CD4-positive, alpha-beta T cell treated with Interleukin-15 for 4 hours (primary cell): ENCODE measurements around the gene ZG16.
"Not testable (repeated sequence)": the region's sequence is repeated elsewhere in the genome, so short reads cannot be mapped to it uniquely, and the experiment has no call there.

Experiments
- DNase-seq: peaks from one replicate; pipeline ENCODE4 v3.0.0-alpha.2; 2020; ENCODE audit warnings: low spot score

Gene ZG16

DNA sequence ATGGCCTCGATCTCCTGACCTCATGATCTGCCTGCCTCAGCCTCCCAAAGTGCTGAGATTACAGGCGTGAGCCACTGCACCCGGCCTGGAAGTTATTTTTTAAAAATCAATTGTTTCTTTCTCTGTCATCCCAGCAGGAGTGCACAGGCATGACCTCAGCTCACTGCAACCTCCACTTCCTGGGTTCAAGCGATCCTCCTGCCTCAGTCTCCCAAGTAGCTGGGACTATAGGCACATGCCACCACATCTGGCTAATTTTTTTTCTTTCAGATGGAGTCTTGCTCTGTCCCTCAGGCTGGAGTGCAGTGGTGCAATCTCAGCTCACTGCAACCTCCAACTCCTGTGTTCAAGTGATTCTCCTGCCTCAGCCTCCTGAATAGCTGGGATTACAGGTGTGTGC, 9.1 kb downstream of the ZG16 start:
- DNase-seq: not testable (repeated sequence)

DNA sequence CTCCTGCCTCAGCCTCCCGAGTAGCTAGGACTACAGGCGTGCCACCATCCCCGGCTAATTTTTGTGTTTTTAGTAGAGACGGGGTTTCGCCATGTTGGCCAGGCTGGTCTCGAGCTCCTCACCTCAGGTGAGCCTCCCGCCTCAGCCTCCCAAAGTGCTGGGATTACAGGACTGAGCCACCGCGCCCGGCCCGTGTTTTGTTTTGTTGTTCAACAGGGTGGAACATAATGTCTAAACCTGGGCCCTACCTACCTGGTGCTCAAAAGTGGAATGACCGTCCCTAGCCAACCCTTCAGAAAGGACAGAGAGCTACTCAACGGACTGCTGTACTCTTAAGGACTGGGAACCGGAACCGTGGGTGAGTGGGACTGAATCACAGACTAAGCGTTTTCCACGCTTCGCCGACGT, 11.7 kb downstream of the ZG16 start:
- no peak for DNase-seq

GRCh38 chr16:29790183-29790948, 12.3 kb downstream of the ZG16 start, which contains the start of gene KIF22:
Gene KIF22, plus strand, starts transcription at chr16:29790751. Its CDS starts 9 bp downstream, at chr16:29790760.
- DNase-seq: peak; percentile 100

GRCh38 chr16:29790949-29791844, 13.1 kb downstream of the ZG16 start:
- peak; percentile 10 for DNase-seq

DNA sequence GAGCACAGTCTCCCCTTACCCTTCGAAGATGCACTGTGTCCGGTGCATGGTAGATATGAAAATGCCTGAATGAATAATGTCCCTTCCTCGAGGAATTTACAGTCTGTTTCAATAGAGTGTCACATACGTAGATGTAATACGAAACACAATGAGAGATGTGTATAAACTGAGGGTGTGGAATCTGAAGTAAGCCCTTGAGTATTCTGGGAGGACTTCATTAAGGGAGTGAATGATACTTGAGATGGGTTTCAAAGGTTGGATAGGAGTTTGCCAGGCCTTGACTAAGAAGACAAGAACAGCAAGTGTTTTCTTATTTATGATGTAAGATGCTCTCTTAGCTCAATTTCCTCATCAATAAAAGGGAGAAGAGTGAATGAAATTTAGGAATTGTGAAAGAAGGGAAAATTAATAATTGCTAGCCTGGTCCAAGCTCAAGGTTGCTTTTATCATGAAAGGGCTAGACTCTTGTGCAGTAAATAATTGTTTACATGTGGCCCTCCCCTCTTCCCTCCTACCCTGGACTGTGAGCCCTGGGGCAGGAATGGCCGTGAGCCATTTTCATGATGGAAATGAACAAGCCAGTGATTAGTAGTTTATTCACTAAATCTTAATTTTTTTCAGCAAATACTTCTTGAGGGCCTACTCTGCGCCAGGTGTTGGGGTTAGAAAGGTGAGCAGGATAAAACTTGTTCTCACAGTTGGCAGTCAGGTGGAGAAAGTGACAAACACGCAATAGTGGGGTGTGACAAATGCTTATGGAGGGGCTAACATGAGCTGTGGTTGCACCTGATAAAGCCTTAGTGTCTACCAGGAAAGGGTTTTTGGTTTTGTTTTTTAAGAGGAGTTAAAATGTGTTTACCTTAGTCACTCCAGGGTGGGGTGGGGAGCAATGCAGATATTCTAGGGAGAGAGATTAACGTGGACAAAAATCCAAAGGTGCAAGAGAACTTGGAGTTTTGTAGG, 14.1 kb downstream of the ZG16 start:
- DNase-seq: peak; percentile 26

DNA sequence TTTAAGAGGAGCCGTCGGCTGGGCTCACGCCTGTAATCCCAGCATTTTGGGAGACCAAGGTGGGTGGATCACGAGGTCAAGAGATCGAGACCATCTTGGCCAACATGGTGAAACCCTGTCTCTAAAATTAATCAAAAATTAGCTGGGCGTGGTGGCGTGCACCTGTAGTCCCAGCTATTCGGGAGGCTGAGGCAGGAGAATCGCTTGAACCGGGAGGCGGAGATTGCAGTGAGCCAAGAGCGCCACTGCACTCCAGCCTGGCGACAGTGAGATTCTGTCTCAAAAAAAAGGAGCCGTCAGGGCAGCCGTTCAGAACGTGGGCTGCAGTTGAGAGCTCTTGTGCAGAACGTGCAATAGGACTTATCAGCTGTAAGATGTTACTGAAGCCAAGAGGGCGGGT, 15.1 kb downstream of the ZG16 start:
- DNase-seq: not testable (repeated sequence)

- no peak for DNase-seq
These were observed 16.2 kb downstream of the ZG16 start for GRCh38 chr16:29794231-29794710.

DNA sequence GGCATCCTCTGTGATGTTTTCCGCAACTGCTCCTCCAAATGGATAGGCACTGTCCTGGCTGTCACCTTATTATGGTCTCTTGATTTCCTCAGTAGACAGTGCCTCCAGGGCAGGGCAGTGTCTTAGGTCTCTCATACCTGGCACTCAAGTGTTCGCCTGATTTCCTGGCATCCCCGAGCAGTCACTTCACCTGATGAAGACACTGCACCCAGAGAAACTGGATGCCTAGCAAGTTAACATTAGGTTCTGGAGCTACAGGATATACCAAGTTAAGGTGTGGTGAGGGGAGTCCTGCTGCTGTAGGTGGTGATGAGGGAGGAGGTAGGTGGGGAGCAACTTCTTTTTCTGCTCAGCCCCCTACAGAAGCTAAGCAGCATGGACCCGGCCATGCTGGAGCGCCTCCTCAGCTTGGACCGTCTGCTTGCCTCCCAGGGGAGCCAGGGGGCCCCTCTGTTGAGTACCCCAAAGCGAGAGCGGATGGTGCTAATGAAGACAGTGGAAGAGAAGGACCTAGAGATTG, 24.4 kb downstream of the ZG16 start:
- no peak for DNase-seq

DNA sequence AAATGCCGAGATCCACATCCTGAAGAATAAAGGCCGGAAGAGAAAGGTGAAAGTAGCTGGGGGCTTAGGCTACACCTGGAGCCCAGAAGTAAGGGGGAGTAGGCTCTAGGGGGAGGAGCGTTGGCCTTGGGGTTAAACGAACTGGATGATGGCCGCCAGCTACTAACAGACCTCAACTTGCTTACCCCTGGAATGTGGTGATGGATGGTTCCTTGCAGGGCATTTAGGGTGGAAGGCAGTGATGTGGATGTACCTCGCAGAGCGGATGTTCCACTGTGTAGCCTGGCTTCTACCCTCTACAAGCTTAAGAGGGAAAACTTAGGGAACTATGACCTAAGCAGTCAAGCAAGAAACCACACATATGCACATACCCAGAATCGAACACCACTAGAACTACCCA, 26.0 kb downstream of the ZG16 start:
- no peak for DNase-seq

DNA sequence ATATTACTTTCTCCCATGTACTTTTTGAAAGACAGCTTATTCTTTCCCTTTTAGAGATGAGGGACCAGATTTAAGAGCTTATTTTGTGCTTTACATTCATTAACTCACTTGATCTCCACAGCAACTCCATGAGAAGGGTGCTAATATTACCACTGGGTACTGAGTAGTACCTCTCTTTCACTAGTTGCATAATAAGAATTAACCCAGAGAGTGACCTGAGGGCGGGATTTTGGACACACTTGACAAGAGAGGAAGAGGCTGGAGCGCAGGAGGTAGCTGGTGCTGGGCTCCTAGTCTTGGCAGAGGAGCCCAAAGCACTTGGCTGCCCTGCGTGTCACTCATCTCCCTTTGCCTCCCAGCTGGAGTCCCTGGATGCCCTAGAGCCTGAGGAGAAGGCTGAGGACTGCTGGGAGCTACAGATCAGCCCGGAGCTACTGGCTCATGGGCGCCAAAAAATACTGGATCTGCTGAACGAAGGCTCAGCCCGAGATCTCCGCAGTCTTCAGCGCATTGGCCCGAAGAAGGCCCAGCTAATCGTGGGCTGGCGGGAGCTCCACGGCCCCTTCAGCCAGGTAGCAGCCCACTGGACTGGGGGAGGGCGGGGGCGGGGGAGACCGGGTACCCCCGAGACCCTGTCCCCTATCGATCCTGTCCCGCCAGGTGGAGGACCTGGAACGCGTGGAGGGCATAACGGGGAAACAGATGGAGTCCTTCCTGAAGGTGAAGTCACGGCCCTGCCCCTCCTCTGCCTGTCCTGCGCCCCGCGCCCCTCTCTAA, 26.6 kb downstream of the ZG16 start:
- no peak for DNase-seq

- peak; percentile 98 for DNase-seq
These were observed 27.4 kb downstream of the ZG16 start for GRCh38 chr16:29805232-29806098.

- DNase-seq: no peak
These were observed 28.1 kb downstream of the ZG16 start, which contains the start of gene MAZ for GRCh38 chr16:29806099-29806579. Gene MAZ, plus strand, starts transcription at chr16:29806529. Its CDS starts 173 bp downstream, at chr16:29806702.

DNA sequence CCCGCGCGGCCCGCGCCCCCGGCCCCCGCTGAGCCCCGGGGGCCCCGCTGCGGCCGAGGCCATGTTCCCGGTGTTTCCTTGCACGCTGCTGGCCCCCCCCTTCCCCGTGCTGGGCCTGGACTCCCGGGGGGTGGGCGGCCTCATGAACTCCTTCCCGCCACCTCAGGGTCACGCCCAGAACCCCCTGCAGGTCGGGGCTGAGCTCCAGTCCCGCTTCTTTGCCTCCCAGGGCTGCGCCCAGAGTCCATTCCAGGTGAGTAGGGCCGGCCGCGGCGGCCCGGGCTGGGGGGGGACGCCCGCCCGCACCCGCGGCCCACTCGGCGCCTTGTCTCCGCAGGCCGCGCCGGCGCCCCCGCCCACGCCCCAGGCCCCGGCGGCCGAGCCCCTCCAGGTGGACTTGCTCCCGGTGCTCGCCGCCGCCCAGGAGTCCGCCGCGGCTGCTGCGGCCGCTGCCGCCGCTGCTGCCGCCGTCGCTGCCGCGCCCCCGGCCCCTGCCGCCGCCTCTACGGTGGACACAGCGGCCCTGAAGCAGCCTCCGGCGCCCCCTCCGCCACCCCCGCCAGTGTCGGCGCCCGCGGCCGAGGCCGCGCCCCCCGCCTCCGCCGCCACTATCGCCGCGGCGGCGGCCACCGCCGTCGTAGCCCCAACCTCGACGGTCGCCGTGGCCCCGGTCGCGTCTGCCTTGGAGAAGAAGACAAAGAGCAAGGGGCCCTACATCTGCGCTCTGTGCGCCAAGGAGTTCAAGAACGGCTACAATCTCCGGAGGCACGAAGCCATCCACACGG, 28.8 kb downstream of the ZG16 start:
- DNase-seq: no peak

DNA sequence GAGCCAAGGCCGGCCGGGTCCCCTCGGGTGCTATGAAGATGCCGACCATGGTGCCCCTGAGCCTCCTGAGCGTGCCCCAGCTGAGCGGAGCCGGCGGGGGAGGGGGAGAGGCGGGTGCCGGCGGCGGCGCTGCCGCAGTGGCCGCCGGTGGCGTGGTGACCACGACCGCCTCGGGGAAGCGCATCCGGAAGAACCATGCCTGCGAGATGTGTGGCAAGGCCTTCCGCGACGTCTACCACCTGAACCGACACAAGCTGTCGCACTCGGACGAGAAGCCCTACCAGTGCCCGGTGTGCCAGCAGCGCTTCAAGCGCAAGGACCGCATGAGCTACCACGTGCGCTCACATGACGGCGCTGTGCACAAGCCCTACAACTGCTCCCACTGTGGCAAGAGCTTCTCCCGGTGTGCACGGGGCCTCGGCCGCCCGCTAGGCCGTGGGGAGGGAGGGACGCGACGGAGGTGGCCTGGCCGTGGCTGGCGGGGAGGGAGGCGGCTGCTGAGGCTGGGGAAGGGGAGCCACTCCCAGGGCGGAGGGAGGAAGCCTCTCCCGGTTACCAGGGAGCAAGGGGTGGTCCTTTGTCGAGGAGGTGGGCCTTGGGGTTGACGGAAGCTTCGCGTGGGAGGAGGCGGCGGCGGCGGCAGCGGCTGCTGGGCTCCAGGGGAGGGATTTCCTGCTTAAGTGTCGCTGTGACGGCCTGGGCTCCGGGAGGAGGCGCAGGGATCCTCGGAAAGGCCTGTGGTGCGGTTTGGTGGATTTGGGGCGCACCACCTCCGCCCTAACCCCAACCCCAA, 29.6 kb downstream of the ZG16 start:
- peak; percentile 90 for DNase-seq

DNA sequence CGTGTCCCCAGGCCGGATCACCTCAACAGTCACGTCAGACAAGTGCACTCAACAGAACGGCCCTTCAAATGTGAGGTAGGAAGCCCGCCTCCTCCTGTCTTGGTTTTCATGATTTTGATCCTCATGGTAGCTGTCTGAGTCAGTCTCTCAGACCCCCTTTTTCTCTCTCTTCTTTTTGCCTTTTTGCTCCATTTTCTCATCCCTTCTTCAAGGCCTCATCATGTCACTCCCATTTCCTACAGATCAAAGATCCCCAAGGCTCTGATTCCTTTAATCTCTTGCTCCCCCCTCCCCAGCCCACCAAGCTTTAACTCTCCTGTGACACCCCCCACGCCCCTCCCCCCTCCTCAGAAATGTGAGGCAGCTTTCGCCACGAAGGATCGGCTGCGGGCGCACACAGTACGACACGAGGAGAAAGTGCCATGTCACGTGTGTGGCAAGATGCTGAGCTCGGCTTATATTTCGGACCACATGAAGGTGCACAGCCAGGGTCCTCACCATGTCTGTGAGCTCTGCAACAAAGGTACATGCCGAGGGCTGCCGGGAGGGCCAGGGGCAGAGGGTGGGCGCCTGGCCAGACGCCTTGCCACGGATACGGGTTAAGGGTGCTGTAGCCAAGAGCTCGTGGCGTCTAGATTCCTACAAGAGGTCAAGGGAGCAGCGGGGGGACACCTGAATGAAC, 30.3 kb downstream of the ZG16 start:
- no peak for DNase-seq

DNA sequence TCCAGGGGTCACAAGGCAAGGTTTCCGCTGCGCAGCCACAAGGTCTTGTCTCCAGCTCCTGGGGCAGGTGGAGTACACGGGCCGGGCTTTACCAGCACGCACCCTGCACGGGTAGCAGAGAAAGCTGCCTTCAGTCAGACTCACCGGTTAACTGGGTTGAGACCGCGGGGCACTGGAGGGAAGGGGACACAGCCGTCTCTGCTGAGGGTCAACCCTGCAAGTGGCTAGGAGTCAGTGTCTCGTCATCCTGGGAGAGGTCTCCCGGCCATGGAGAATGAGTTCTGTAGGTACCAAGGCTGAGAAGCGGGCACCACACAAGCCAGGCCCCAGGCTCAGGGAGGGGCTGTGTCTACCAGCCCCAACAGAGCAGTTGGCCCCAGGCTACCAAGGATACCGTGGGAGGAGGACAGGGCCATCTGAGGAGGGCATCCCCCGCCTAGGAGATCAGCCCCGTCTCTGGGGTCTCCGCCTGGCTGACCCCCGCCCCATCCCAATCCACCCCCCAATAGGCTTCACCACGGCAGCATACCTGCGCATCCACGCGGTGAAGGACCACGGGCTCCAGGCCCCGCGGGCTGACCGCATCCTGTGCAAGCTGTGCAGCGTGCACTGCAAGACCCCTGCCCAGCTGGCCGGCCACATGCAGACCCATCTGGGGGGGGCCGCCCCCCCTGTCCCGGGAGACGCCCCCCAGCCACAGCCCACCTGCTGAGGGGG, 31.1 kb downstream of the ZG16 start:
- no peak for DNase-seq
